Measurements from ENCODE around the gene TCEA2.
A peak's percentile ranks its signal among the peaks of the same experiment; 100 is the strongest.

The TCEA2 gene

GRCh38 chr20:64100566-64100888 is 37.5 kb downstream of the TCEA2 start:
- Histone ChIP-seq H3K4me2 (ENCODE audit: low read length) (no peak overlapping the region), H3K79me2 (peaks cover 14% of the 10 kb centered on the region), H3K36me3 (ENCODE audit: control insufficient read depth, insufficient read depth, low read length) (no peaks in the 10 kb centered on the region), H3K4me1 (peaks cover 30% of the 10 kb centered on the region), H3K4me3 (ENCODE audit: low read depth, low read length) (no peak overlapping the region), H3K9ac (no peak overlapping the region), H3K27ac (no peak overlapping the region), H3K27me3 (ENCODE audit: control insufficient read depth, insufficient read depth, low read length) (no peaks in the 10 kb centered on the region), H3K9me3 (ENCODE audit: control insufficient read depth, low read length) (no peaks in the 10 kb centered on the region), H2AFZ (no peak overlapping the region)
- no peak for TF ChIP-seq CTCF (IDR thresholded peaks at IDR 0.05)

GRCh38 chr20:64100946-64101688 is 38.1 kb downstream of the TCEA2 start:
- H3K4me1 ChIP-seq: peaks cover 24% of the 10 kb centered on the region
- no peak overlapping the region for H3K4me2 ChIP-seq (ENCODE audit: low read length)
- no peak for TF ChIP-seq CTCF (IDR thresholded peaks at IDR 0.05)
- no peak overlapping the region for H3K9ac ChIP-seq
- H3K9me3 ChIP-seq (ENCODE audit: control insufficient read depth, low read length): no peaks in the 10 kb centered on the region
- H2AFZ ChIP-seq: no peak overlapping the region
- no peaks in the 10 kb centered on the region for H3K27me3 ChIP-seq (ENCODE audit: control insufficient read depth, insufficient read depth, low read length)
- no peaks in the 10 kb centered on the region for H3K36me3 ChIP-seq (ENCODE audit: control insufficient read depth, insufficient read depth, low read length)
- peaks cover 18% of the 10 kb centered on the region for H3K79me2 ChIP-seq
- H3K4me3 ChIP-seq (ENCODE audit: low read depth, low read length): no peak overlapping the region
- H3K27ac ChIP-seq: no peak overlapping the region

- H3K27ac ChIP-seq: peak overlapping the region; percentile 69
- peak; percentile 96 for TF ChIP-seq CTCF (IDR thresholded peaks at IDR 0.05)
- peaks cover 22% of the 10 kb centered on the region for H3K79me2 ChIP-seq
- no peak overlapping the region for H3K9ac ChIP-seq
- H3K9me3 ChIP-seq (ENCODE audit: control insufficient read depth, low read length): no peaks in the 10 kb centered on the region
- H3K4me3 ChIP-seq (ENCODE audit: low read depth, low read length): no peak overlapping the region
- H3K4me1 ChIP-seq: peaks cover 21% of the 10 kb centered on the region
- peak overlapping the region; percentile 94 for H2AFZ ChIP-seq
- H3K27me3 ChIP-seq (ENCODE audit: control insufficient read depth, insufficient read depth, low read length): no peaks in the 10 kb centered on the region
- H3K36me3 ChIP-seq (ENCODE audit: control insufficient read depth, insufficient read depth, low read length): no peaks in the 10 kb centered on the region
- peak overlapping the region; percentile 53 for H3K4me2 ChIP-seq (ENCODE audit: low read length)
Observed at GRCh38 chr20:64101731-64102621, 39.0 kb downstream of the TCEA2 start.

GRCh38 chr20:64102647-64103354 is 39.8 kb downstream of the TCEA2 start:
- H3K9ac ChIP-seq: no peak overlapping the region
- no peaks in the 10 kb centered on the region for H3K27me3 ChIP-seq (ENCODE audit: control insufficient read depth, insufficient read depth, low read length)
- H3K36me3 ChIP-seq (ENCODE audit: control insufficient read depth, insufficient read depth, low read length): no peaks in the 10 kb centered on the region
- peaks cover 22% of the 10 kb centered on the region for H3K79me2 ChIP-seq
- H2AFZ ChIP-seq: peak overlapping the region; percentile 94
- TF ChIP-seq CTCF (IDR thresholded peaks at IDR 0.05): no peak
- H3K27ac ChIP-seq: peak overlapping the region; percentile 69
- peaks cover 21% of the 10 kb centered on the region for H3K4me1 ChIP-seq
- no peaks in the 10 kb centered on the region for H3K9me3 ChIP-seq (ENCODE audit: control insufficient read depth, low read length)
- no peak overlapping the region for H3K4me2 ChIP-seq (ENCODE audit: low read length)
- H3K4me3 ChIP-seq (ENCODE audit: low read depth, low read length): no peak overlapping the region

Data from parathyroid adenoma (tissue), 2 donors.